NCI-H1105 treated with DMSO at 0.1 percent for 48 hours (cell line): ENCODE data around the gene DGKH.
"Not testable (repeated sequence)": the region's sequence is repeated elsewhere in the genome, so short reads cannot be mapped to it uniquely, and the experiment has no call there.

Experiments used
- DNase-seq: peaks from one replicate; lab custom pipeline; 2025; lab: John Stamatoyannopoulos, UW

Gene DGKH

DNA sequence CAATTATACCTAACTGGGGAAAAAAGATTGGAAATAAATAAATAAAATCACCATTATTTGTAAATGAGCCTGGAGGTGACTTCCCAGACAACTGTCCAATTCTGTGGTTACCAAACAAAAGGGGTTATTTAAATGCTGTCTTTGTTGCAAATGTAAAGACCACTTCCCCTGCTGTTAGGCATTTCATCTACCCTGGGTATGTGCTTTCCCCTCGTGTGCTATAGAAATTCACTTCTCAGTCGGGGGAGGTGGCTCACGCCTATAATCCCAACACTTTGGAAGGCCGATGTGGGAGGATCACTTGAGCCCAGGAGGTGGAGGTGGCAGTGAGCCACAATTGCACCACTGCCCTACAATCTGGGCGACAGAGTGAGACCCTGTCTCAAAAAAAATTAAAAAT is 121.6 kb downstream of the DGKH start:
- DNase-seq: no peak

GRCh38 chr13:42173789-42174343 is 125.4 kb downstream of the DGKH start:
- no peak for DNase-seq

- no peak for DNase-seq
These were observed 126.1 kb downstream of the DGKH start for GRCh38 chr13:42174344-42175162.

- DNase-seq: no peak
These were observed 127.8 kb downstream of the DGKH start for GRCh38 chr13:42176294-42176693.

DNA sequence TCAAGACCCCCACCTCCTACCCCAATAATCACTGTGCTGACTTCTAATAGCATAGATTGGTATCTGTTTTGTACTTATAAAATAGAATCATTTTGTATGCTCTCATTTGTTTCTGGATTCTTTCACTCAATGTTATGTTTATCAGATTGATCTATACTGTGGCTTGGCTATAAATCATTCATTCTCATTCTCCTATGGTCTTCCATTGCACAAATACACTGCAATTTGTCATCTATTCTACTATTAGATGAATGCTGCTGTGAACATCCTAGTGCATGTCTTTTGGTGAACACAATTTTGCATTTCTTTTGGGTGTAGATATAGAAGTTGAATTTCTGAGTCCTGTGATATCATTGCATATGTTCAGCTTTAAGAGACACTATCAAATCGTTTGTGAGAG is 128.7 kb downstream of the DGKH start:
- DNase-seq: no peak

DNA sequence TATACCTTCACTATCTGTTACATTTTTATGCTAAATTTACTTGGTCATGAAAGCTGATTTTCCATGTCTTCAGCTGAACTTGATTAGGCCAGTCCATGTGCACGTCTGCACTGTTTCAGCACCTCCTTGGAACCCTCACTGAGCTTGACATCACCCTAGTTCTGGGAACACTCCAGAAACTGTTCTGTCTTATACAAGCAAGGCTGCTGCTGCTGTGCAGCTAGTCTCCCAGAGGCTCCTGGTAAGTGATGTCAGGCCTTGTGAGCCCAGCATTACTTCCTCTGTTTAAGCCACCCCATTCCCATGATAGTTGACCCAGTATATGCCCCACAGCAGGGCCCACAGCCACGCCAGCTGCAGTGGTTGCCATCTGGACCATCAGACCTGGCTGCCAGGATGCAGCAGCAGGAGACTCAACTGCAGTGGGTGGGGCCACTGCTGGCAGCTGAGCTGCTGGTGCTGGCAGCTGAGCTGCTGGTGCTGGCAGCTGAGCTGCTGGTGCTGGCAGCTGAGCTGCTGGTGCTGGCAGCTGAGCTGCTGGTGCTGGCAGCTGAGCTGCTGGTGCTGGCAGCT is 133.0 kb downstream of the DGKH start:
- peak; percentile 23 for DNase-seq

DNA sequence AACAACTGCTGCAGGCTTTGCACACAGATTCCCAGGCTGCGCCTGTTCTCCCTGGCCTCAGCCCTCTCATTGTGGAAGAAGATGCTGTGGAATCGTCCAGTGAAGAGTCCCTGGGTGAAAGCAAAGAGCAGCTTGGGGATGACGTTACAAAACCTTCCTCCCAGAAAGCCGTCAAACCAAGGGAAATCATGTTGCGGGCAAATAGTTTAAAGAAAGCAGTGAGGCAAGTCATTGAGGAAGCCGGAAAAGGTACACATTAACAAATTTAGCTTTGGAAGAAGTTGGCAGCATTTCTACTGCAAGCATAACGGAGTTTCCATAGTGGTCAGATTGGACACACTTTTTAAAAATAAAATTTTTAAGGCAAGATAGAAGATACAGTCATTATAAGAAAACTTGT is 140.6 kb downstream of the DGKH start:
- no peak for DNase-seq

DNA sequence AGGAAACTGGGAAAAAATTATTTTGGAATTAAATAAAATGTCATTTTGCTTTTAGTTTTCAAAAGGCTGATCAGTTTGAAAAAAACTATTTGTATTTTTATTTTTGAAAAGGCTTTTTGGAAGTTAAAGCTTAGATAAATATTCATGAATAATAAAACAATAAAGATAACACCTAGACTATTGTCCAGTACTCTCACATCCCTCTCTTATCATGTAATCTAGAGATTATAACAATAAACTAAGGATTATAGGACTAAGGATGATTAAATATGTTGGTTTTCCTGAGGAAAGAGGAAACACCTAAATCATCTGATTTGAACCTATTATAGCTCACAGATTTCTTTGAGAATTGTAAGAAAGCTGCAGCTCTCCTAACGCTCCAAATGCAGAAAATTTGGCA is 142.1 kb downstream of the DGKH start:
- DNase-seq: no peak

GRCh38 chr13:42211704-42212464 is 163.4 kb downstream of the DGKH start:
- no peak for DNase-seq

DNA sequence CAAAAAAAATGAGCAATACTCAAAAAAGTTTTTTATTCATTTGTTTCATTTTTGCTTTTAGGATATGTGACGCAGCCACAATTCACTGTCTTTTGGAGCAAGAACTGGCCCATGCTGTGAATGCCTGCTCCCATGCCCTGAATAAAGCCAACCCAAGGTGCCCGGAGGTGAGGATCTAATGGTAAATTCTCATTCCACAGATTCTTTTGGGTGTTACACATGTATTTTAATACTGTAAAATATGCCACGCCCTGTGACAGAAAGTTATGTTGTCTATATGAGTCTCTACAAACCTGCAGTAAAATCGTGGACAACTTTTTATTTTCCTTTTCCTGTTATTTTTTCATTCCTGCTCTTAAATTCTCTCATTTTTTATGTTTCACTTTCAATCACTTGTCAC is 166.0 kb downstream of the DGKH start:
- no peak for DNase-seq

- DNase-seq: peak; percentile 21
These were observed 167.4 kb downstream of the DGKH start for GRCh38 chr13:42215578-42216421.

DNA sequence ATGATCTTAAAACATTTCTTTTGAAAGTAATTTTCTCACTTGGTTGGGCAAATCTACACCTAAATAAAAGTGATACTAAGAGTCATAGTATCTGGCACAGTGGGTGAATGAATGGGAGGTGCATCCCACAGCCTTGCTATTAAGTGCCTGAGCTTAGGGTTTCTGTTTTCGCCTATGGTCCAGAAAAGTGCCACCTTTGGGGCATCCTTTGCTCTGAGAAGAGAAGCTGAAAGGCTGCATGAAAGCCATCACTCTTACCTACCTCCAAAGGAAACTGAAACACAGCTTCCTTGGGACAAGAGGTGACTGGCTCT is 167.9 kb downstream of the DGKH start:
- no peak for DNase-seq

- no peak for DNase-seq
These were observed 170.1 kb downstream of the DGKH start for GRCh38 chr13:42218576-42218975.

DNA sequence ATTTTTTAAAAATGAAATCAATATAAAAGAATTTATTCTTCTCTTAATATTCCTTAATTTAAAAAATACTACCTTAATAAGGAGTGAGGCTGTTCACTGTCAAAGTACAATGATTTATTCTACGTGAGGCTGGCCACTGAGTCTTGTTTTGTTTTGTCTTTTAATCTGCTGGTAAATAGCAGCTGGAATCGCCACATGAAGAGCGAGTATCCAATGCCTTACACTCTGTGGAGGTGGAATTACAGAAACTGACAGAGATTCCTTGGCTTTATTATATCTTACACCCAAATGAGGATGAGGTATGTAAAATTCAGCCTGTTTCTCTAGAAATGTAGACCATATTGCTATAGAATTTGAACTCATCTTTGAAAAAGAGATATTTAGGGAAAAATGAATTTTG is 170.6 kb downstream of the DGKH start:
- DNase-seq: no peak

- DNase-seq: no peak
These were observed 171.4 kb downstream of the DGKH start for GRCh38 chr13:42219876-42220275.

DNA sequence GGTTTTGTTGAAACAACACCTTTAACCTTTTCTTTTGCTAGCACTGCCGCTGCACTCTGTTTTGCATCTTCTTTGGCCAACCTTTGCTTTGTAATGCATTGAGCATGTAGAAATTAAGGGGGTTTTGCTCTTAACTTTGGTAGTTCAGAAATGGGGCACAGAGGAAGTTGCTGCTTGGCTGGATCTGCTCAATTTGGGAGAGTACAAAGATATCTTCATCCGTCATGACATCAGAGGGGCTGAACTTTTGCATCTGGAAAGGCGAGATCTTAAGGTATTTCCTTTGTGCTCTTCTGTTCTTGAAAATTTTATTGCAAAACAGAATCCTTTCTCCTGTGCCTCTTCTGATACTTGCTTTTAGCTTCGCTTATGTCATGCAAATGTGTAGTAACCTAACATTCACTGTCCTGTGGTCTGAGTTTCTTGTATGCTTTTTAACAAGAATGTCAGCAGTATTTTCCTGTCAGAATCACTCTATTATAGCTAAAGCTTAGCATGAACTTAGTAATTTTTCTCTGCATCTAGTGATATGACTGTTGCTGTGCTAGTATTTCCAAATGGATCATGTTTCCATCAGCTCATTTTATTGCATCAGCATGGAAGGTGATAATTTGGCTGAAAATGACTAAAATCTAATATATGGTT is 172.8 kb downstream of the DGKH start:
- no peak for DNase-seq

- no peak for DNase-seq
These were observed 175.2 kb downstream of the DGKH start for GRCh38 chr13:42223681-42224080.

DNA sequence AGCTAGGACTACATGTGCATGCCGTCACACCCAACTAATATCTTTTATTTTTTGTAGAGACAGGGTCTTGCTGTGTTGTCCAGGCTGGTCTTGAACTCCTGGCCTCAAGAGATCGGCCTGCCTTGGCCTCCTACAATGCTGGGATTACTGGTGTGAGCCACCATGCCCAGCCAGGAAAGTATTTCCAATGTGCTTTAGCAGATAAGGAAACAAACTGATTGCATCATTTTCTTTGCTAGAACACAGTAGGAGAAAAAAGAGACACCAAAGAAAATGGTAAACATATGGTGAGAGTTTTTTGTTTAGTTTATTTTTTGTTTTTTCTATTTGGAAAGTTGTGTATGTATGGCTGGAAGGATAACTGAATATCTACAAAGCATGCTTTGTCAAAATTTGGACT is 176.6 kb downstream of the DGKH start:
- DNase-seq: no peak

DNA sequence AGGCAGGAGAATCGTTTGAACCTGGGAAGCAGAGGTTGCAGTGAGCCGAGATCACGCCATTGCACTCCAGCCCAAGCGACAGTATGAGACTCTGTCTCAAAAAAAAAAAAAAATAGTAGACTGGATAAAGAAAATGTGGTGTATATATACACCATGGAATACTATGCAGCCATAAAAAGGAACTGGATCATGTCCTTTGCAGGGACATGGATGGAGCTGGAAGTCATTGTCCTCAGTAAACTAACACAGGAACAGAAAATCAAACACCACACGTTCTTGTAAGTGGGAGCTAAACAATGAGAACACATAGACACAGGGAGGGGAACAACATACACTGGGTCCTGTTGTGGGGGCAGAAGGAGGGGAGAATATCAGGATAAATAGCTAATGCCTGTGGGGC is 178.3 kb downstream of the DGKH start:
- not testable (repeated sequence) for DNase-seq

GRCh38 chr13:42228527-42228926 is 180.1 kb downstream of the DGKH start:
- no peak for DNase-seq

DNA sequence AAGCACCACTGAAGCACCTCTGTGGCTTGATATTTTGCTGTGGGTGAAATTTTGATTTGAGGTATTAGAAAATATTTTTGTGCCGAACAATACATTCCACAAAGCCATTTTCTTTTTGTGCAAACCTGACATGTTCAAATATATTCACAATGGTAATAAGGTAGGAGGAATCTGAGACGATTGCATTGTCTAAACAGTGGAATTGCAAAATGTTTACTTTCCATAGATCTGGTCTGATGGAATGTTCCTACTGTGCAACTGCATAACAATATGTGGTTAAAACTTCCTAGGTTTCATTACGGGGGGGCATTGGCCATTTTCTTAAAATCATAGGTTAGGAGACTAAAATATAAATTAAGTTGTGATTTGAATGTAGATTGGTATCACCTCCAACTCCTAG is 180.8 kb downstream of the DGKH start:
- no peak for DNase-seq

DNA sequence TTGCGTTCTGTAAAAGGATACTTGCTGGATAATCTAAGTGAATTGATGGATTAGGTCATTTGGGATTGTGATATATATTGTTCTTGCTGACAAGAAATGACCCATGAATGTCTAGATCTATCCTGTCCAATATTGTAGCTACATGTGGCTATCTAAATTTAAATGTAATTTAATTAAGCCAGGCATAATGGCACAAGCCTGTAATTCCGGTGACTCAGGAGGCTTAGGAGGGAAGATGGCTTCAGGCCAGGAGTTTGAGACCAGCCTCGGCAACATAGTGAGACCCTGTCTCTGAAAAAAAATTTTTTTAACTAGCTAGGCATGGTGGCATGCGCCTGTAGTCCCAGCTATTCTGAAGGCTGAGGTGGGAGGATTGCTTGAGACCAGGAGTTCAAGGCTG is 184.2 kb downstream of the DGKH start:
- no peak for DNase-seq
